ENCODE results near the gene KMT2E.

Gene KMT2E

GRCh38 chr7:105013816-105014692, at the start of gene KMT2E:
TSS of gene KMT2E (plus strand) at chr7:105014205. CDS start at chr7:105040953, 26,748 bp downstream.
- Histone ChIP-seq H3K9me3 (ENCODE audit: control insufficient read depth, insufficient read depth, low read depth, low read length) (no peaks in the 10 kb centered on the region), H3K36me3 (ENCODE audit: control insufficient read depth in 2 of 2, insufficient read depth in 1 of 2, low read length in 2 of 2) (peaks cover 0 to 9% of the 10 kb centered on the region in 2 experiments; a peak in 2 of 3 replicates), H3K4me3 (ENCODE audit: low read depth, low read length) (peak within 1 kb of the TSS; percentile 97), H3K27ac (ENCODE audit: extremely low read depth, low read depth, low read length) (peak within 1 kb of the TSS; percentile 97), H3K4me1 (ENCODE audit: control insufficient read depth, insufficient read depth, low read length) (peaks cover 14% of the 10 kb centered on the region; the same call in 1 of the 2 replicates)
- ChIA-PET CTCF (interaction anchor here (0.7 to 2.4 kb wide), 5 partner anchors 23 to 130 kb away, joined by 3 to 12 read pairs (median 3); no protein-coding TSS in a partner anchor), POLR2A (interaction anchor here (0.6 to 8.1 kb wide), 17 partner anchors 9 to 1067 kb away, joined by 3 to 92 read pairs (median 4); no protein-coding TSS in a partner anchor)
- peak; percentile 53; the same call in 1 of the 2 replicates for TF ChIP-seq INSM2 (tag by site-specific recombination; IDR thresholded peaks at IDR 0.05)
- TF ChIP-seq ZNF692 (tag by site-specific recombination; IDR thresholded peaks at IDR 0.05): no peak
- peak; percentile 81; the same call in 1 of the 2 replicates for TF ChIP-seq ZNF777 (tag by site-specific recombination; IDR thresholded peaks at IDR 0.05; ENCODE audit: borderline replicate concordance)
- 0 out of 2 replicates have a peak, but pooled peaks have one; percentile 66 for TF ChIP-seq ZNF558 (tag by site-specific recombination; IDR thresholded peaks at IDR 0.05)
- peak; percentile 32 for TF ChIP-seq KLF9 (tag by site-specific recombination; IDR thresholded peaks at IDR 0.05; ENCODE audit: low read depth)
- TF ChIP-seq ZNF626 (tag by site-specific recombination; IDR thresholded peaks at IDR 0.05): no peak
- no peak for TF ChIP-seq ZNF670 (tag by site-specific recombination; IDR thresholded peaks at IDR 0.05; ENCODE audit: low read depth)
- peak; percentile 96 for TF ChIP-seq ZBTB8A (tag by site-specific recombination; IDR thresholded peaks at IDR 0.05)
- TF ChIP-seq ZFHX2 (tag by site-specific recombination; conservative IDR thresholded peaks at IDR 0.05): peak; percentile 81
- TF ChIP-seq ZNF529 (tag by site-specific recombination; IDR thresholded peaks at IDR 0.05; ENCODE audit: insufficient replicate concordance): no peak
- no peak for TF ChIP-seq ZNF155 (tag by site-specific recombination; IDR thresholded peaks at IDR 0.05)
- TF ChIP-seq ZNF335 (tag by site-specific recombination; conservative IDR thresholded peaks at IDR 0.05): peak; percentile 91
- TF ChIP-seq, protein P1, sequence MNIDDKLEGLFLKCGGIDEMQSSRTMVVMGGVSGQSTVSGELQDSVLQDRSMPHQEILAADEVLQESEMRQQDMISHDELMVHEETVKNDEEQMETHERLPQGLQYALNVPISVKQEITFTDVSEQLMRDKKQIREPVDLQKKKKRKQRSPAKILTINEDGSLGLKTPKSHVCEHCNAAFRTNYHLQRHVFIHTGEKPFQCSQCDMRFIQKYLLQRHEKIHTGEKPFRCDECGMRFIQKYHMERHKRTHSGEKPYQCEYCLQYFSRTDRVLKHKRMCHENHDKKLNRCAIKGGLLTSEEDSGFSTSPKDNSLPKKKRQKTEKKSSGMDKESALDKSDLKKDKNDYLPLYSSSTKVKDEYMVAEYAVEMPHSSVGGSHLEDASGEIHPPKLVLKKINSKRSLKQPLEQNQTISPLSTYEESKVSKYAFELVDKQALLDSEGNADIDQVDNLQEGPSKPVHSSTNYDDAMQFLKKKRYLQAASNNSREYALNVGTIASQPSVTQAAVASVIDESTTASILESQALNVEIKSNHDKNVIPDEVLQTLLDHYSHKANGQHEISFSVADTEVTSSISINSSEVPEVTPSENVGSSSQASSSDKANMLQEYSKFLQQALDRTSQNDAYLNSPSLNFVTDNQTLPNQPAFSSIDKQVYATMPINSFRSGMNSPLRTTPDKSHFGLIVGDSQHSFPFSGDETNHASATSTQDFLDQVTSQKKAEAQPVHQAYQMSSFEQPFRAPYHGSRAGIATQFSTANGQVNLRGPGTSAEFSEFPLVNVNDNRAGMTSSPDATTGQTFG (tag by site-specific recombination; IDR thresholded peaks at IDR 0.05; ENCODE audit: borderline replicate concordance): no peak; the same call in 1 of the 2 replicates
- TF ChIP-seq ZNF473 (tag by site-specific recombination; IDR thresholded peaks at IDR 0.05): no peak
- peak; percentile 86; the same call in 1 of the 2 replicates for TF ChIP-seq REPIN1 (tag by site-specific recombination; IDR thresholded peaks at IDR 0.05; ENCODE audit: low read depth)
- TF ChIP-seq ZNF404 (tag by site-specific recombination; IDR thresholded peaks at IDR 0.05): no peak
- 0 out of 2 replicates have a peak, but pooled peaks have one; percentile 78 for TF ChIP-seq ZBTB1 (tag by site-specific recombination; IDR thresholded peaks at IDR 0.05)
- TF ChIP-seq, protein P2, sequence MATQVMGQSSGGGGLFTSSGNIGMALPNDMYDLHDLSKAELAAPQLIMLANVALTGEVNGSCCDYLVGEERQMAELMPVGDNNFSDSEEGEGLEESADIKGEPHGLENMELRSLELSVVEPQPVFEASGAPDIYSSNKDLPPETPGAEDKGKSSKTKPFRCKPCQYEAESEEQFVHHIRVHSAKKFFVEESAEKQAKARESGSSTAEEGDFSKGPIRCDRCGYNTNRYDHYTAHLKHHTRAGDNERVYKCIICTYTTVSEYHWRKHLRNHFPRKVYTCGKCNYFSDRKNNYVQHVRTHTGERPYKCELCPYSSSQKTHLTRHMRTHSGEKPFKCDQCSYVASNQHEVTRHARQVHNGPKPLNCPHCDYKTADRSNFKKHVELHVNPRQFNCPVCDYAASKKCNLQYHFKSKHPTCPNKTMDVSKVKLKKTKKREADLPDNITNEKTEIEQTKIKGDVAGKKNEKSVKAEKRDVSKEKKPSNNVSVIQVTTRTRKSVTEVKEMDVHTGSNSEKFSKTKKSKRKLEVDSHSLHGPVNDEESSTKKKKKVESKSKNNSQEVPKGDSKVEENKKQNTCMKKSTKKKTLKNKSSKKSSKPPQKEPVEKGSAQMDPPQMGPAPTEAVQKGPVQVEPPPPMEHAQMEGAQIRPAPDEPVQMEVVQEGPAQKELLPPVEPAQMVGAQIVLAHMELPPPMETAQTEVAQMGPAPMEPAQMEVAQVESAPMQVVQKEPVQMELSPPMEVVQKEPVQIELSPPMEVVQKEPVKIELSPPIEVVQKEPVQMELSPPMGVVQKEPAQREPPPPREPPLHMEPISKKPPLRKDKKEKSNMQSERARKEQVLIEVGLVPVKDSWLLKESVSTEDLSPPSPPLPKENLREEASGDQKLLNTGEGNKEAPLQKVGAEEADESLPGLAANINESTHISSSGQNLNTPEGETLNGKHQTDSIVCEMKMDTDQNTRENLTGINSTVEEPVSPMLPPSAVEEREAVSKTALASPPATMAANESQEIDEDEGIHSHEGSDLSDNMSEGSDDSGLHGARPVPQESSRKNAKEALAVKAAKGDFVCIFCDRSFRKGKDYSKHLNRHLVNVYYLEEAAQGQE (tag by site-specific recombination; IDR thresholded peaks at IDR 0.05): peak; percentile 30; the same call in 1 of the 2 replicates
- TF ChIP-seq ZNF837 (tag by site-specific recombination; IDR thresholded peaks at IDR 0.05): no peak
- peak; percentile 90 for TF ChIP-seq GLIS2 (tag by site-specific recombination; IDR thresholded peaks at IDR 0.05)
- peak; percentile 75 for TF ChIP-seq ZNF366 (tag by site-specific recombination; conservative IDR thresholded peaks at IDR 0.05)
- TF ChIP-seq, protein P3, sequence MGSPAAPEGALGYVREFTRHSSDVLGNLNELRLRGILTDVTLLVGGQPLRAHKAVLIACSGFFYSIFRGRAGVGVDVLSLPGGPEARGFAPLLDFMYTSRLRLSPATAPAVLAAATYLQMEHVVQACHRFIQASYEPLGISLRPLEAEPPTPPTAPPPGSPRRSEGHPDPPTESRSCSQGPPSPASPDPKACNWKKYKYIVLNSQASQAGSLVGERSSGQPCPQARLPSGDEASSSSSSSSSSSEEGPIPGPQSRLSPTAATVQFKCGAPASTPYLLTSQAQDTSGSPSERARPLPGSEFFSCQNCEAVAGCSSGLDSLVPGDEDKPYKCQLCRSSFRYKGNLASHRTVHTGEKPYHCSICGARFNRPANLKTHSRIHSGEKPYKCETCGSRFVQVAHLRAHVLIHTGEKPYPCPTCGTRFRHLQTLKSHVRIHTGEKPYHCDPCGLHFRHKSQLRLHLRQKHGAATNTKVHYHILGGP (tag by site-specific recombination; IDR thresholded peaks at IDR 0.05): no peak
- TF ChIP-seq ZNF561 (tag by site-specific recombination; IDR thresholded peaks at IDR 0.05; ENCODE audit: borderline replicate concordance): peak; percentile 87
- TF ChIP-seq ZNF623 (tag by site-specific recombination; IDR thresholded peaks at IDR 0.05): no peak
- peak; percentile 93 for TF ChIP-seq ZEB2 (tag by site-specific recombination; IDR thresholded peaks at IDR 0.05)
- peak; percentile 93 for TF ChIP-seq YY1 (tag by site-specific recombination; IDR thresholded peaks at IDR 0.05)
- TF ChIP-seq ZNF211 (tag by site-specific recombination; IDR thresholded peaks at IDR 0.05; ENCODE audit: low read depth): no peak

Data from HEK293 (cell line).